Stromal cell of bone marrow (primary cell): ENCODE data around the gene MYO1B.
"Not testable (repeated sequence)": the region's sequence is repeated elsewhere in the genome, so short reads cannot be mapped to it uniquely, and the experiment has no call there.

Source experiments
- DNase-seq: peaks from one replicate; pipeline ENCODE4 v3.0.0-alpha.2; 2012; ENCODE audit warnings: low read depth

Gene MYO1B

GRCh38 chr2:191410646-191411436 is 165.6 kb downstream of the MYO1B start:
- DNase-seq: no peak

DNA sequence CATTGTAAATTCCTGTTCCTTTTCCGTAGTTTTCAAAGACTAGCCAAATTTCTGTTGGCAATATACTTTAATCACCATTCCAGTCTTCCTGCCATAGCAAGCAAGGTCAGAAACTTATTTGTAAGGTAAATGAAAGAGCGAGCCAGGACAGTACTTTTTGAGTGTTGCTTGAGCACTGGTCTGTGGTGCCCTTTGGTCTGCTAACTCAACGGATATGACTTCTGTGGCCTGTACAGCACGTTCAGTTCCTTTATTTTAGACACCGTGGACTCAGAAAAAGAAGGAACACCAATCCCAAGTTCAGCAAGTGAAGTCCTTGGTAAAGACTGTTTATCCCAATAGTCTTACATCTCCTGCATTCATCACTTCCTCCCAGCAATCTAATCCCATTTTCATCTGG is 166.3 kb downstream of the MYO1B start:
- DNase-seq: no peak

DNA sequence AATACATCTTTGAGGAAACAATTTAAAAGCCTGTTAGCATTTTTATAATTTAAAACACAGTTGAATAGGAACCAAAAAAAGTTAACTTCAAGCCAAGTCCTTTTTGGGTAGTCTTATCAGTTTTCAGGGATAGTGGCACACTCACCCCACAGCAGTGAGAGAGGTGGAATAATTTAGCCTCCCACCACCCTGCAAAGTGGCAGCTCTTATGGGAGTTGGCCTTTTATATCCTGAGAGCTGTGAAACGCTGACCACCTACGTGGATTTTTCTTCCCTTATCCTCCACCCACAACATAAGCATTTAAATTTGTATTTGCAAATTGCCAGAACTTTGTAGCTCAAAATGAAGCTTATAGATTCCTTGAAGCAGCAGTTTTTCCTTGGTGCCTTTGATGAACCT is 167.1 kb downstream of the MYO1B start:
- no peak for DNase-seq

GRCh38 chr2:191415101-191415500 is 169.9 kb downstream of the MYO1B start:
- no peak for DNase-seq

GRCh38 chr2:191415858-191416257 is 170.7 kb downstream of the MYO1B start:
- no peak for DNase-seq

DNA sequence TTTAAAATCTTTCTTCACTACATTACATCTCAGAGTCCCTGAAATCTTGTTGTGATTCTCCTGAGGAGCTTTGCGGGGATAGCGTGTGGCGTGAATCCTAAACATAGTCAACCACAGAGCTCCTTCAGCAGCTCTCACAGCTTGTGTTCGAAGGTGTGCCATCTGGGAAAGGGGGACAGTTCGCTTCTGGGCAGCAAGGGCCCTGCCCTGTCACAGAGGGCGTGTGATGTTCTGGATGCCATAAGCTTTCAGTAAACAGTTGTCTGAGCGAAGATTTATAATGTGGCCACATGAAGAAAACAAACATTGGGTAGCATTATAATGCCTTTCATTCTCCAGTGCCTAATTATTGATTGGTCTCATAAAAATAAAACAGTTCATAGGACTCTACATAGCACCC is 172.5 kb downstream of the MYO1B start:
- DNase-seq: no peak

DNA sequence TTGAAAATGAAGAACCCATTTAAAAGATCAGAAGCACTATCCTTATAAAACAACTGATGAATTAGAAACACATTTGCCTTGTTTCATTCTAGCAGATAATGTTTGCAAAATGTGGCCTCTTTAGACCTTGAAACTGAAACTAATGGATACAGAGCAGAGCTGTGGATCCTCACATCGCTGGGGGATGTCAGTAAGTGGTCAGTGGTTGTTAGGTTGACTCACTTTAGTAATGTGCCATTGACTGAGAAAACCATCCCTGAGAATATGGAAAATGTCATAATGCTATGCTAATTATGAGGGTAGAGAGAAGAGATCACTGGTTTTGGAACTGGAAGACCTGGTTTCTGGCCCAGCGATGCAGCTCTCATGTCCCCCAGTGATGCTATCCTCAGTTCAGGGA is 176.7 kb downstream of the MYO1B start:
- no peak for DNase-seq

DNA sequence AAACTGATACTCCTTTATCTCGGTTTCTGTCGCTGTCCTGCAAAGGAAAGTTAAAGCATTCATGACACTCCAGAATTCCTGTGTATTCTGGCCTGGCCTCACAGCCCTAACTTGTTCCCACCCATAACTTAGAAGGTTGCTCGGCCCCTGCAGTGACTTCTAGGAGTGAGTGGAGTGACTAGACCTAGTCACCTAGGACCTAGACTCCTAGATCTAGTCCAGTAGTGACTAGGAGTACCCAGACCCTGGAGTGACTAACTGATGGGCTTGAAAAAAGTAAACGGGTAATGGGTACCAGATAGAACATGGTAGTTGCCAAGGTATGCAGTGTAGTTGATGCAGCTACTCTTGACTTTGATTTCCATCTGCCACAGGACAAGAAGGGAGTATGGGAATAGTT is 181.8 kb downstream of the MYO1B start:
- DNase-seq: no peak

DNA sequence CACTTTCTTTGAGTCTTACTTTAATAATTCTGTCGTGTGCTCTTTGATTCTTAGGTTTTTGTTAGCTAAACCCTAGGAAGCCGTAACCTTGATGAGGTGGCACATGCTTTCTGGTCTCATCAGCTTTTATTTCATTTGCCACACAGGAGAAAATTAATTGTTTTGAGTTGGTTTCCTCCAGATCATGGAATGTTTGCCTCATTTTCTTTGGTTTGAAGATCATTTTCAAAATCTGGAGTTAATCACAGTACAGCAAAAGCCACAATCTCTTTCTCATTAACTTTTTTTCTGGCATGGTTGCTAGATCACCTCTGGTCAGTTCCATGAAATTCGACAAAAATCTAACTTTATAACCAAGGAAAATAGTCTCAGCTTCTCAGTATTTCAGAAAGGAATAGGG is 182.9 kb downstream of the MYO1B start:
- DNase-seq: no peak

DNA sequence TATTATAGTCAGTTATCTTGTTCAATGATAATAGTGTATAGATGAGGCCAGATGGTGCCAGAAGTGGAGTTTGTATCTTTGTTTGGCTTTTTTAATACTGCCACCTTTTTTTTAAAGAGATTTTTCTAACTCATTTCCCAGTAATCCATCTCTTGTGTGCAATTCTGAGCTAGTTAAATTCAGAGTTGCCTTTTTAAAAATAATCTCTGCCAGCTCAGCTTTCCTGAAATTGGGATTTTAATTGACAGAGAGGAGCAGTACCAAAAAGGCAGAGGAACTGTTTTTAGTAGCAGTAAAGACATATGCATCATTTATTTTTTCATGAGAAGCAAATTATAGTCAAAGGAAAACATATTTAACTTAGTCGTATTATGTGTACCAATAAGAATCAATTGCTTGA is 185.3 kb downstream of the MYO1B start:
- no peak for DNase-seq

DNA sequence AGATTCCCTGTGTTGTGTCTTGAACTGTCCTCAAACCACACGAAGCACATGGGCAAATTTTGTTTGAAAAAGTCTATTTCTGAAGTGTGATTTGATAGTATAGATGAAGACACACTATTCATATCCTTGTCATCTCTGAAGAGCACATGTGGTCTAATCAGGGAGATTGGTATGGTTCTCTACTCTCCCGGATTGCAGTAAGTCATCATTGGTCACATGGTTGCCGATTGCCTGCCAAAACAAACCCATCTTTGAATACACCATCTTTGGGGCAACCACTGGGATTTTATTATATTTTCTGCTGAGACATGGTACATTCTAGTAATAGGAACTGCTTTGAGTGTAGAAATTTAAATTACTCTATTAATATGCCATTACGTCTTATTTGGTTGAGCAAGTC is 186.9 kb downstream of the MYO1B start:
- peak; percentile 22 for DNase-seq

GRCh38 chr2:191434072-191434471 is 188.9 kb downstream of the MYO1B start:
- no peak for DNase-seq

DNA sequence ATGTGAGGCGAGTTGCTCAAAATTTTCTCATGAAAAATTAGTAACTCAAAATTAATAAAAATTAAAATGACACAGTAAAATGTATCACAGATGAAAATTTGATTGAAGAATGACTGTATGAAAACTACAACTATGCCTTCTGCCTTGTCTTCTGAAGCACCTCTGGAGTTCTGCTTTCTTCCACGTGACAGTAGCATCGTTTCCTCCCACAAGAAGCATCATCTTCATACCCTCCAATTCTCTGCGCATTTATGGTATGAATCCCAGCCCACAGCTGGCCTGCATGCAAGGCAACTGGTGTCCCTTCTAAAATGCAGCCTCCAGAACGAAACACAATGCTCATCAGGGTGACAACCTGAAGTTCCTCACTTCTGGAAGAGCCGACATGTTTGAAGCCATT is 189.9 kb downstream of the MYO1B start:
- DNase-seq: no peak

DNA sequence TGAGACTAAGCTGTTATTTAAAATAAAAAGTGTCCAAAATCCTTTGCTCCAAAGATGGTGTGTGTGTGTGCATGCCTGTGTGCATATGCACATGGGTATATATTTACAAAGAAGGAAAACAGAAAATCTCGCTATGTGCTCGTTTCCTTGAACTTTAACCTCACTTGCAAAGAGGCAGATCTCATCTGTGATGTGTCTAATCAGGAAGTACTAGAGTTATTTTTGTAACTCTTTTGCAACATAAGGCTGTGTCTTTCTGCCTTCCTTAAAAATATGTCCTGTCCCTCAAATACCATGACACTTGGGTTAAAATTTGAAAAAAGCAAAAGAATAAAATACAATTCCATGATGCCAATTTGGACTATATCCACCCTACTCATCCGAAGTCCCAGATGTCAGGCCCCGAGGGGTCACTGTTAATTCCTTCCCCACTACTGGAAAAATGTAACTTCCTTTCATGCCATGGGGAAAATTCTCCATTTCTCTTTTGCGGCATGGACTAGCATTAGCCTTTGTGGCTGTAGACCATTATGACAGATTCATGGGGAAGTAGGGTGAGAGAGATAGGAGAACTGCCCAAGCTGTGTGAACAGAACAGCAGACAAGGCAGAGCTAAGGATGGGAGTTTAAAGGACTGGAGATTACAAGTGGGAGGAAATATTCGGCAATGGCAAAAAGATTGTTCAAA is 191.3 kb downstream of the MYO1B start:
- no peak for DNase-seq

GRCh38 chr2:191439481-191439880 is 194.3 kb downstream of the MYO1B start:
- DNase-seq: no peak

GRCh38 chr2:191441496-191442214 is 196.5 kb downstream of the MYO1B start:
- DNase-seq: peak; percentile 49

DNA sequence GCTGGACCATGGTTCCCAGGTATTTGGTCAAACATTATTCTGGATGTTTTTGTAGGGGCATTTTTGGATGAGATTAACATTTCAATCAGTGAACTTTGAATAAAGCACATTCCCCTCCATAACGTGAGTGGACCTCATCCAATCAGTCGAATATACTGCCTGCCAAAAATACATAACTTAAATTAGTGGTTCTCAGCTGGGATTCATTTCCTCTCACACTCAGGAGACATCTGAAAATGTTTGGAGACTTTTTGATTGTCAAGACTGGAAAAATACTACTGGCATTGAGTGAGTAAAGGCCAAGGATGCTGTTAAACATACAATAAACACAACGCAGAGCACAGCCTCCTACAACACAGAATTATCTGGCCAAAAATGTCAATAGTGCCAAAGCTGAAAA is 198.2 kb downstream of the MYO1B start:
- DNase-seq: no peak

DNA sequence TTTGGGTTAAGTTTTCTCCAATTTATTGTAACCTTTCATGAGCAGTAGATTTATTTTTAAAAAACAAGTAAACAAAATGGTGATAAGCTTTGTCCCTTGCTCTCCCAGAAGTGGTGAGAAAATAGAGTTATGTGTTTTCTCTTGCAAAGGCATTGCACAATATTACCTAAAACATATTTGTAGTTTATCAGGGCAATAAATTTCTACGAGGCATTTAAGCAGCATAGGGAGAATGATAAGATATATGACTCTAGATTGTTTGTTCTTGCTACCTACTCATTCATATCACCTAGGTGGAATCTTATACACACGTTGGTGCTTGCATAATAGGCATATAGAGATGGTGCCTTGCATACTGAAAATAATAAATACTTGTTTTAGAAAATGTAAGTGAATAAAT is 201.7 kb downstream of the MYO1B start:
- no peak for DNase-seq

GRCh38 chr2:191451116-191451515 is 205.9 kb downstream of the MYO1B start:
- DNase-seq: no peak

GRCh38 chr2:191452065-191452464 is 206.9 kb downstream of the MYO1B start:
- DNase-seq: no peak

DNA sequence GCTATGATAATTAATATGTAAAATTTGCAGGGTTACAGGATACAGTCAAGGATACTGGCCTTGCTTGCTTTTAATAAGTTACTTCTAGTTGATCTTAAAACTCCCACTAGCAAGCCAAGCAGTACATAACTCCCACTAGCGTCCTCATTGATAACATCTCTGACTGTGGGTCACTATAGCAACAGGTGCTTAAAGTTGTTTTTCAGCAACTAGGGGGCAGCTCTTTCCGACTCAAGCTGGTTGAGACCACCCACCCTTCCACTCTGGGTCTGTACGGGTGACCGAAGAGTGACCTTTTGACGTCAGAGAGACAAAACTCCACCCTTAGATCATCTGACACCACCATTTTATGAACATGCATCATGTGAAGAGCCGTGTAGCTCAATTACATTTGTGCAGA is 208.6 kb downstream of the MYO1B start:
- DNase-seq: no peak

GRCh38 chr2:191456506-191456905 is 211.3 kb downstream of the MYO1B start:
- DNase-seq: not testable (repeated sequence)

- no peak for DNase-seq
These were observed 214.0 kb downstream of the MYO1B start for GRCh38 chr2:191459158-191459557.
